ENCODE data around the gene STAT3.
"Not testable (repeated sequence)": the region's sequence is repeated elsewhere in the genome, so short reads cannot be mapped to it uniquely, and the experiment has no call there.

STAT3 gene

DNA sequence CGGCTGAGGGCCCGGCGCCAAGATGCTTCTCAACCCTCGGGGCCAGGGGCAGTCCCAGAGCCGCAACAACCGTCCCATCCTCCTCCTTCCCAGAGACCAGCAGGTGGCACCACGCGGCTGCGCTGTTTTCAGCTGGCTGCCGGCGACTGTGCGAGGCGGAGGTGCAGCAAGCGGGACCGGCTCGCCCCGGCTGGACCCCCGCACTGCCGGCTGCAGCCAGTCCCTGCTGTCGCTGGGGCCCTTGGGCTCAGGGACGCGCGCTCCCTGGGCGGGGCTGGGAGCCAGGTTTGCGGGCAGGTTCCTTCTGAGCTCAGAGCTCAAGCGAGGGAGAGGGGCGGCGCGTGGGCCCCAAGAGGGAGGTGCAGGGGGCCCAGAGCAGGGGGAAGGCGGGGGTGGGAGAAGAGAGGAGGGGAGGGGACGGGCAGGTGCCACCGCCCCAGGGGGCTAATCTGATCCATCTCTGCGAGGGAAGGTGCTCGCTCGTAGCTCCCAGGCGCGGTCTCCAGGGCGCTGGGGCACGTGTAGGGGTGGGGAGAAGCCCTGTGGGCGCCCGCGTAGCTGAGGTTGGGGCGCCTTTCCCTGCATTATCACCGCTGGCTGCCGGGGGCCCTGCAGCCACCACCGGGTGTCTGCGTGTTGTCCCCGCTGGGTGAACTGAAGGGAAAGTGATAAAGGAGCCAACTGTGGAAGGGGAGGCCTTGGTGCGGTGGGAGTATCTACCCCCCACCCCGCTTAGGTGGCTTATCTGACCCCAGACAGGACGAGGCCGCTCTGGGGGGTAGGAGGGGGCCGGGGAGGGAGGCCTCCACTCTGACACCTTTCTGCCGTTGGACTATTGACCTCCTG lies 75.7 kb downstream of the STAT3 start:
- DNase-seq = peak; percentile 83

DNA sequence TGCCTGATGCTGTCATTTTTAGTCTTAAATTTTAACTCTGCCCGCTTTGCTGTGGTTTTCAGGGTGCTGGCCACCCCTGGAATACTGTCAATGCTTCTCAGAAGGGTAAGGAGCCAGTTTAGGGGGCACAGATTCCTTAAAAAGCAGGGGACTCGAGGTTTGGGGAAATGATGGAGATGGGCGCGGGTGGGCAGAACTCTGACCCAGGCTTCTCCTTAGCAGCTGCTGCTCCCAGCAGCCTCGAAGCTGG lies 76.3 kb downstream of the STAT3 start:
- no peak for DNase-seq

DNA sequence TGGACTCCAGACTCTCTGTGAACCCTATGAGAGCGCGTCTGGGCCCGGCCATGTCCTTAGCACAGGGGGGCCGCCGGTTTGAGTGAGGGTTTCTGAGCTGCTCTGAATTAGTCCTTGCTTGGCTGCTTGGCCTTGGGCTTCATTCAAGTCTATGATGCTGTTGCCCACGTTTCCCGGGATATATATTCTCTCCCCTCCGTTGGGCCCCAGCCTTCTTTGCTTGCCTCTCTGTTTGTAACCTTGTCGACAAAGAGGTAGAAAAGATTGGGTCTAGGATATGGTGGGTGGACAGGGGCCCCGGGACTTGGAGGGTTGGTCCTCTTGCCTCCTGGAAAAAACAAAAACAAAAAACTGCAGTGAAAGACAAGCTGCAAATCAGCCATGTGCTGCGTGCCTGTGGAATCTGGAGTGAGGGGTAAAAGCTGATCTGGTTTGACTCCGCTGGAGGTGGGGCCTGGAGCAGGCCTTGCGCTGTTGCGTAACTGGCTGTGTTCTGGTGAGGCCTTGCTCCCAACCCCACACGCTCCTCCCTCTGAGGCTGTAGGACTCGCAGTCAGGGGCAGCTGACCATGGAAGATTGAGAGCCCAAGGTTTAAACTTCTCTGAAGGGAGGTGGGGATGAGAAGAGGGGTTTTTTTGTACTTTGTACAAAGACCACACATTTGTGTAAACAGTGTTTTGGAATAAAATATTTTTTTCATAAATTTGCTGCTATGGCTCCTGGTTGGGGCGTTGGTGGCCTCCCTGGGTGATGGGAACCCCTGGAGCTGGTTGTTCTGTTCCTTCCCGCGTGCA lies 76.8 kb downstream of the STAT3 start:
- DNase-seq = peak; percentile 33

DNA sequence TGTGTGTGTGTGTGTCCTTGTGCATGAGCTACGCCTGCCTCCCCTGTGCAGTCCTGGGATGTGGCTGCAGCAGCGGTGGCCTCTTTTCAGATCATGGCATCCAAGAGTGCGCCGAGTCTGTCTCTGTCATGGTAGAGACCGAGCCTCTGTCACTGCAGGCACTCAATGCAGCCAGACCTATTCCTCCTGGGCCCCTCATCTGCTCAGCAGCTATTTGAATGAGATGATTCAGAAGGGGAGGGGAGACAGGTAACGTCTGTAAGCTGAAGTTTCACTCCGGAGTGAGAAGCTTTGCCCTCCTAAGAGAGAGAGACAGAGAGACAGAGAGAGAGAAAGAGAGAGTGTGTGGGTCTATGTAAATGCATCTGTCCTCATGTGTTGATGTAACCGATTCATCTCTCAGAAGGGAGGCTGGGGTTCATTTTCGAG lies 77.4 kb downstream of the STAT3 start:
- DNase-seq = peak; percentile 46

DNA sequence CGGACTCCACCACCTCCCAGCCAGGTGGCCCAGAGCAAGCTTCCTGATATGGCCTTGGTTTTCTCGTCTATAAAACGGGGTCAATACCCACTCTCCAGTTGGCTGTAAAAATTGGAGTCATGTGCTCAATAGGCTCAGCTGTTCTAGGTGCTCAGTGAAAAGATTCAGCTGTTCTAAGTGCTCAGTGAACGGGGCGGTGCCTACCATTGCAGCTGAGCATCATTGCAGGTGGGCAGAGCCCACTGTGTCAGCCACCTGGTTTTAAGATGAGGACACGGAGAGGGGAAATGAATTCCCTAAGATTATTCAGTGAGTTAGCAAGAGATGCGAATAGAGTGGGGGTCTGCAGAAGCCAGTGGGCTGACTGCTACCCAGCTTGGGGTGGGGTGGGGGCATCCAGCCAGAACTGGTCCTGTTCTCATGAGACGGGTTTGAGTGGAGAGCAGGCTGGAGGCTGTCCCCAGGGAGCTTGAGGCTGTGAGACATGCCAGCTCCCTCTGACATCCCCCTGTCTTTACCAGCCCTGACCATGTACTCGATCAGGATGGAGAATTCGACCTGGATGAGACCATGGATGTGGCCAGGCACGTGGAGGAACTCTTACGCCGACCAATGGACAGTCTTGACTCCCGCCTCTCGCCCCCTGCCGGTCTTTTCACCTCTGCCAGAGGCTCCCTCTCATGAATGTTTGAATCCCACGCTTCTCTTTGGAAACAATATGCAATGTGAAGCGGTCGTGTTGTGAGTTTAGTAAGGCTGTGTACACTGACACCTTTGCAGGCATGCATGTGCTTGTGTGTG lies 78.1 kb downstream of the STAT3 start:
- DNase-seq = no peak

DNA sequence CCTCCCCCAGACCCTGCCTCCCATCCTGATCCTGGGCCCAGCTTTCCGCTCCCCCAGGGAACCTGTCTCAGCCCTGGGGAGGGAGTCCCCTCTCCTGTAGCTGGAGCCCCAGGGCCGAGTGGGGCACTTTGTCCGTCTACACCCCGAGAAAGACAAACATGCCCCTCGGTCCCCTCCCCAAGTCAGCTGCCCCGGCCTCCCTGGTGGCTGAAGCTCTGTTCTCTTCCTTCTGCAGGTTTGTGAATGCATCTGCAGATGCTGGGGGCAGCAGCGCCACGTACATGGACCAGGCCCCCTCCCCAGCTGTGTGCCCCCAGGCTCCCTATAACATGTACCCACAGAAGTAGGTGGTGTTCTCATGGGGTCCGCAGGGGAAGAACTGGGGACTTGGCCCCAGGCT lies 79.1 kb downstream of the STAT3 start:
- DNase-seq = no peak

DNA sequence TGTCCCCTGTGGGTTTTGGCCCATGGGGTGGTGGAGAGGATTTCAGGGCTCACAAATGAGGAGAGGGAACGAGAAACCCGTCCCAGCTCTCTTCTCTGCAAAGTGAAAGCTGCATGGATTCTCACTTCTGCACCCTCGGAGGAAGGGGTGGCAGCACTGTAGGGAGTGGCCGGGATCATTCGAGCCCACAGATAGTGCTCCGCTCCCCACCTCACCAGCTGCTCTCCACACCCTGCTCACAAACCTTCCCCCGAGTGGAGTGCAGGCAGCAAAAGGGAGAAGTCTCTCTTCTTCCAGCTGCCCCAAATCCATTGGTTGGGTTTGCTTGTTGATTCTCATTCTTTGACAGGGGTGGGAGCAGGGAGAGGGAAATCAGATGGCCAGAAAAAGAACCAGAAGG lies 79.8 kb downstream of the STAT3 start:
- no peak for DNase-seq

DNA sequence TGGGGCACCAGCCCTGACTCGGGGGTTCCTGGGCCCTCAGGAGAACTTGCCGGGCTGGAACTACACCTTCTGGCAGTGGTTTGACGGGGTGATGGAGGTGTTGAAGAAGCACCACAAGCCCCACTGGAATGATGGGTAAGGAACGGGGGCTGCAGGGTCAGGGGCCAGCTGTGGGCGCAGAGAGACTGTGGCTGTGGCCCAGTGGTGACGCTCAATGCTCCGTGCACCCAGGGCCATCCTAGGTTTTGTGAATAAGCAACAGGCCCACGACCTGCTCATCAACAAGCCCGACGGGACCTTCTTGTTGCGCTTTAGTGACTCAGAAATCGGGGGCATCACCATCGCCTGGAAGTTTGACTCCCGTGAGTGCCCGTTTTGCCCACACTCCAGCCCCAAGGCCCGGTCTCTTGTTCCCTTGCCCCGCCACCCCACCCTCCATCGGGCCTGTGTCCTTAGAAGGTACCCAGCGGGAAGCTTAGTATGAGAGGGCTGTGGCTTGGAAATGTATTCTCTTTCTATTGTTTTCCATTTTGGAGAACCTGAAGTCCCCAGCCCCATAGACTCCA lies 80.8 kb downstream of the STAT3 start:
- no peak for DNase-seq

DNA sequence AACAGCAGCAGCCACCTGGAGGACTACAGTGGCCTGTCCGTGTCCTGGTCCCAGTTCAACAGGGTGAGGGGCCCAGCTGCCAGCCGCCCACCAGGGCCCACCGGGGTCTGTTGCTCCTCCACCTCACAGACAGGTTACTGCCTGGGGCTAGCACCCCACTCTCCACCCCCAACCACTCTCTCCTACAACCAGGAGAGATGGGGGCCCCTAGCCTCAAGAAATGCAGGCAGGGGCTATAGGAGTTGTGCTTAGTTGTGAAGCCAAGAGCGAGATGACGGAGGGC lies 81.9 kb downstream of the STAT3 start:
- no peak for DNase-seq

DNA sequence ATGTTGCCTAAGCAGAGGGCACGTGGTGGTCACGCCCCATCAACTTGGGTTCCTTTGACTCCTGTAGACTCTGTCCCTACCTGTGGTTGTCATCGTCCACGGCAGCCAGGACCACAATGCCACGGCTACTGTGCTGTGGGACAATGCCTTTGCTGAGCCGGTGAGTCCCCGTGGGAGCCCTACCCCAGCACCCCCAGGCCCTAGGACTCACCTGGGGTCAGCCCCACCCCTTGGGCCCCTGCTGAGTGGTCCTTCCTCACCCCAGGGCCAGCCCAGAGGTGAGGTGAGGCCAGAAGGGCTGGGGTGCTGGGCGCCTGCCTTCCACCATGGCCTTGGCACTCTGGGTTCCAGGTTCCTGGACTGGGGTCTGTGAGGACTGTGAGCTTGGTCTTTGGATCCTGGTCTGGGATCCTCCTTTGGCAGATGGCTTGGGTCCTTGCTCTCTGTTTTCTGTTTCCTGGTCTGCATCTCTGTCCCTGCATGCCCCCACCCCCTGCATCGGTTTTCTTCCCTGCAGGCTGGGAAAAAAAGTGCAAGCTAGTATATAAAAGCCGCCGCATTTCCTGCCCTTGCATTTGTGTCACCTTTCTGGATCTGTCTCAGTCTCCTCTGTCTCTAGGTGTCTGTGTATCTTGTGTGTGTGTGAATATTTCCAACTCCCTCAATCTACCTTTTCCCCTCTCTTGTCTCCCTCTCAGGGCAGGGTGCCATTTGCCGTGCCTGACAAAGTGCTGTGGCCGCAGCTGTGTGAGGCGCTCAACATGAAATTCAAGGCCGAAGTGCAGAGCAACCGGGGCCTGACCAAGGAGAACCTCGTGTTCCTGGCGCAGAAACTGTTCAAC lies 82.5 kb downstream of the STAT3 start:
- DNase-seq = no peak

DNA sequence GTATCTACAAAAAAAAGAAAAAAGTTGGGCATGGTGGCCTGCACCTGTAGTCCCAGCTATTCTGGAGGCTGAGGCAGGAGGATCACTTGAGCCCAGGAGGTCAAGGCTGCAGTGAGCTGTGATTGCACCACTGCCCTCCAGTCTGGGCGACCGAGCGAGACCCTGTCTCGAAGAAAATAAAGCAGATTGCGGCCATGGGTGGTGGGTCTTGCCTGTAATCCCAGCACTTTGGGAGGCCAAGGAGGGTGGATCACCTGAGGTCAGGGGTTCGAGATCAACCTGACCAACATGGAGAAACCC lies 83.3 kb downstream of the STAT3 start:
- DNase-seq = not testable (repeated sequence)

DNA sequence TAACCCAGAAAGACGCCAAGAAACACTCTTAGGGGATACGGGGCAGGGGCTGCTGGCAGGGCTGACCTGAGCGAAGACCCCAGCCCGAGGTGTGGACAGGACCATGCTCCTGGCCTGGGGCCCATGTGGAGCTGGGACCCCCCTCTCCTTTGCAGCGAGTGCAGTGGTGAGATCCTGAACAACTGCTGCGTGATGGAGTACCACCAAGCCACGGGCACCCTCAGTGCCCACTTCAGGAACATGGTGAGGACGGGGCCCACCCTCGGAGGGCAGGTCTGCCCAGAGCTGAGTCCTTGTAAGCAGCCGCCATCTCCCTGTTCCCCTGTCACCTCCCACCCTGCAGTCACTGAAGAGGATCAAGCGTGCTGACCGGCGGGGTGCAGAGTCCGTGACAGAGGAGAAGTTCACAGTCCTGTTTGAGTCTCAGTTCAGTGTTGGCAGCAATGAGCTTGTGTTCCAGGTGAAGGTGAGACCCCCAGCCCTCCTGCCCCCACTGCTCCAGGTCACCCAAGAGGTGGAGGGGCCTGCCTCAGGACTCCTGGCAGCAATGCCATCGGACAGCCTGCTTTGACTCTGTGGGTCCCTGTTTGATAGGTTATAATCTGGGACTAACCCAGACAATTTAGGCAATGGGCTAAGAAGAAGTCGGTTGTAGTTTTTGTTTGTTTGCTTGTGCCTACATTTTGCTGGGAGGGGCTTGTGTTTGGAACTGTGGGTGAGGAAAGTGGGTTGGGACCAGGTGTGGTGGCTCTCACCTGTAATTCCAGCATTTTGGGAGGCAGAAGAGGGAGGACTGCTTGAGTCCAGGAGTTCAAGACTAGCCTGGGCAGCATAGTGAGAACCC lies 83.8 kb downstream of the STAT3 start:
- DNase-seq = no peak

DNA sequence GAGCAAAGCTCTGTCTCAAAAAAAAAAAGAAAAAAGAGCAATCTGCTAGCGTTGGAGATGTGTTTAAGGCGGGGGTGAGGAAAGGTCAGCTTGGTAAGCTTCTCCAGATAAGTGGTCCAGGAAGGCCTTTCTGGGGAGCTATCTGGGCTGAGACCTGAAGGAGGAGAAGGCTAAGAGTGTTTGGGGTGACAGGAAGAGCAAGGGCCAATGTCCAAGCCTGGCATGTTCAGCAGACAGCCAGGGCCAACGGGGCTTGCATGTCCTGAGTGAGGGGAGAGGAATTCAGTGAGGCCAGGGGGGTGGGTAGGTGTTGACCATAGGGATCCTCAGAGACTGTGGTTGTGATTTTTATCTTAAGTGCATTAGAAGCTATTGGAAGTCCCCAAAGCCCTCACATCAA lies 84.5 kb downstream of the STAT3 start:
- no peak for DNase-seq

DNA sequence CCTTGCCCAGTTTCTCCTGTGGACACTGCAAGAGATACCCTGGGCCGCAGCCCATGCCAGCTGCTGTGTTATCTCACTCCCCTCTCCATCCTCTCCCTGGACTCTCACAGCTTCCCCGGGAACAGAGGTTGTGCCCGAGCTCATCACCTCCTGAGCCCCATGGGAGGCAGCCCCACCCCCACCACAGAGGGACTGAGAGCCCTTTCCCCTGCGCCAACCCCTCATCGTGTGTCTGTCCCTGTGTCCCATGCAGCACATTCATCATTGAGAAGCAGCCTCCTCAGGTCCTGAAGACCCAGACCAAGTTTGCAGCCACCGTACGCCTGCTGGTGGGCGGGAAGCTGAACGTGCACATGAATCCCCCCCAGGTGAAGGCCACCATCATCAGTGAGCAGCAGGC lies 87.2 kb downstream of the STAT3 start:
- DNase-seq = no peak

DNA sequence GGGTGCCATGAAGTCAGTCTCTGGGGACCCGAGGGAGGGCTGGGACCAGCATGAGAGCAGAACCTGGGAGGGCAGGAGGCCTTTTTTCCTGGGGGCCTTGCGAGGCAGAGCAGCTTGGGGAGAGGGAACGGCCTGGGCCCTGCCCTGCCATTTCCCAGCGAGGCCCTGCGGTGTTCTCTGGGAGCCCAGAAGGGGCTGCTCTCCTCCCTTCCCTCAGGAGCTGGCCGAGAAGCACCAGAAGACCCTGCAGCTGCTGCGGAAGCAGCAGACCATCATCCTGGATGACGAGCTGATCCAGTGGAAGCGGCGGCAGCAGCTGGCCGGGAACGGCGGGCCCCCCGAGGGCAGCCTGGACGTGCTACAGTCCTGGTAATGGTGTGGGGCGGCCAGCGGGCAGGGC lies 88.3 kb downstream of the STAT3 start:
- DNase-seq = not testable (repeated sequence)

DNA sequence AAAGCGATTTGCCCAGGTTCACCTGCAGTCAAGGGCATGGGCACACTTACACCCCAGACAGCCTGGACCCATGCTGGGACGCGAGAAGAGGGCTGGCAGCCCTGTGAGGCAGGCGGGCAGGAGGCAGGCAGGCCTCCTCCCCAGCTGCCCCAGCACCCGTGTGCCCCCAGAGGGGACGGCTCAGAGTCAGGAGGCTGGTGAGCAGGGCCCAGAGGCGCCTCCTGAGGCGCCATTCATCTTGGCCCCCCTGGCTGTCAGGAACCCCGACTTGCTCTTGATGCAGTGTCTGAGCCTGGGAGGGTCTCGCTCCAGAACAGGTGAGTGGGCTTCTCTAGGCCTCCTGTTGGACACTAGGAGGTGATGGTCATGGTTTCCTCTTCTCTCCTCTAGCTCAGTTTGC lies 88.9 kb downstream of the STAT3 start:
- not testable (repeated sequence) for DNase-seq

DNA sequence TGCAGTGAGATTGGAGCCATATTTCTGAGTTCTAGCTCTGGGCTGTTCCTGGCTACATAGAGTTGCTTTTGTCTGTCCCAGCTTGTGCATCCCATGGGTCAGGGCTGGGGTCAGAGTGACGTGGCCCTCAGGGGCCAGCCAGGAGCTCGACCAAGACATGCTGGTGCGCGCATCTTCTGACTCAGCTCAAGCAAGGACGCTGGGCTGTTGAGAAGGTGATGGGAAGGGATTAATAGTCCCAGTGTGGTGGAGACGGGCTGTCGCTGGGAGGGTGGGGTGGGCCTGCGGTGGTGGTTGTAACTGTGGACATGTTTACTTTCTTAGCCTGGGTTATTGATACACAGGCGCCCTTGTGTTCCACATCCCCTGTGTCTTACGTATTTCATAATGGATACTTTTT lies 90.5 kb downstream of the STAT3 start:
- not testable (repeated sequence) for DNase-seq

DNA sequence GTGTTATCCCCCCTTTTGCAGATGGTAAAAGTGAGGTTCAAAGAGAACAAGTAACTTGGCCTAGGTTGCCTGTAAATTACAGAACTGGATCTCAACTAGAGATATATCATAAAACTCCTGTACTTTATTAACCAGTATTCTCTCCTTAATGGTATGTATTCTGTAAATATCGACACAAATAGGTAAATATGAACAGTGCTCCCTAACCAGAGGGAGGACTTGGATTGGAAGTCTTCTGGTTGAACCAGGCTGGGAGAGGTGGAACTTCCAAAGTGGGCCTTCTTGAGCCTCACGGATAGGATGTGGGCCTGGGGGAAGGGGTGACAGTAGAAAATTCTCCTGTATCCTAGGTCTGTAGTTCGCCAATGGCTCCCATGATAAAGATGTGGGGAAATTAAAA lies 92.2 kb downstream of the STAT3 start:
- no peak for DNase-seq

DNA sequence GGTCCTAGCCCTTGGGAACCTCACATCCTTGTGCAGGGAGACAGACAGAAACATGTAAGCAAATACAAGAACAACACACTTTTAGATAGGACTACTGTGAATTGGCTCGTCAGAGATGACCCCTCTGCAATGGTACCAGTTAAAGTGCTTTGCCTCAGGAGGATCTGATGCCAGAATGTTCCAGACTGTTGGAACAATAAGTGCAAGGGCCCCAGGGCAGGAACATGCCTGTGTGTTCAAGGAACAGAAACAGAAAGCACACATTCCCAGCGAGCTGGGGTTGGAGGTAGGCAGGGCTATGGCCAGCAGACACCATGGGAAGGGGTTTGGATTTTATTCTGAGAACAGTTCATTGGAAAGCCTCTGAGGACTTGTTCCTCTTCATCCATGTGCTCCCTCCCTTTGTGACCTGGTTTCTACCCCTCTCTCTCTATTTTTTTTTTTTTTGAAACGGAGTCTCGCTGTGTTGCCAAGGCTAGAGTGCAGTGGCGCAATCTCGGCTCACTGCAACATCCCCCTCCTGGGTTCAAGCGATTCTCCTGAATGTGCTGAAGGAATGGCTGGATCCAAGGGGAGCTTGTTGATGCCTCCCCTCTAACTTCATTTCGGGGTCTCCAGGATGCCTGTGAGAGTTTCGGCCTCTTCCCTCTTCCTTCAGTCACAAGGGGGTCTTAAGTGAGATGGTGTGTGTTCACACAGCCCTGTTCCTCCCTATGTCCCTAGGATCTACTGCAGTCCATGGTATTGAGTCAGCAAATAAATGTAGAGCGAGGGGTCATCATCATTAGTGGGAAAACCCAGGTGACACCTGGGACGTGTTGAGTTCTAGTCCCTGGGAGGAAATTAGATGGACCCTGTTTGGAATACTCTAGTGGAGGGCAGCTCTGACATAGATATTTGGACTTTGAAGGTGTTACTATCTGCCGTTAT lies 93.5 kb downstream of the STAT3 start:
- DNase-seq = no peak

DNA sequence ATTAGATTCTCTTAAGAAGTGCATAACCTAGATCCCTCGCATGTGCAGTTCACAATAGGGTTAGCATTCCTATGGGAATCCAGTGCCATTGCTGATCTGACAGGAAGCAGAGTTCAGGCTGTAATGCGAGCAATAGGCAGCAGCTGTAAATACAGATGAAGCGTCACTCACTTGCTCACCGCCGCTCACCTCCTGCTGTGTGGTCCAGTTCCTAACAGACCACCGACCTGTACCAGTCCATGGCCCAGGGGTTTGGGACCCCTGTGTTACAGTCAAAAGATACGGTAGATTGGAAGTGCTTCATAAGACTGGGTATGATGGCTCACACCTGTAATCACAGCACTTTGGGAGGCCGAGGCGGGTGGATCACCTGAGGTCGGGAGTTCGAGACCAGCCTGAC lies 97.1 kb downstream of the STAT3 start:
- DNase-seq = no peak

DNA sequence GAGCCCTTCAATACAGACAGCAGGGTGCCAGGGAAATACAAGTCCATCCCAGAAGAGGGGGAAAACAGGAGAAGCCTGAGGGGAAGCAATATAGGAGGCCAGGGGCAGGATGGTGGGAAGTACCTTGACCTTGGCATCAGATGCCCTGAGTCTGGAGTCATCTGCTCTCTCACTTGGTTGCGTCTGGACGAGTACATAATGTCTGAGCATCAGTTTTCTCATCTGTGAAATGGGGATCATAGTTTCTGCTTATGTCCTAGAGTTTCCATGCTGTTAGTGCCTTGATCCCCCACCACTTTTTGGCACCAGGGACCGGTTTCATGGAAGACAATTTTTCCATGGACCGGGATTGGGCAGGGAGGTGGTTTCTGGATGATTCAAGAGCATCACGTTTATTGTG lies 97.7 kb downstream of the STAT3 start:
- no peak for DNase-seq
